ENCODE data around the gene SLC19A3.

DNA sequence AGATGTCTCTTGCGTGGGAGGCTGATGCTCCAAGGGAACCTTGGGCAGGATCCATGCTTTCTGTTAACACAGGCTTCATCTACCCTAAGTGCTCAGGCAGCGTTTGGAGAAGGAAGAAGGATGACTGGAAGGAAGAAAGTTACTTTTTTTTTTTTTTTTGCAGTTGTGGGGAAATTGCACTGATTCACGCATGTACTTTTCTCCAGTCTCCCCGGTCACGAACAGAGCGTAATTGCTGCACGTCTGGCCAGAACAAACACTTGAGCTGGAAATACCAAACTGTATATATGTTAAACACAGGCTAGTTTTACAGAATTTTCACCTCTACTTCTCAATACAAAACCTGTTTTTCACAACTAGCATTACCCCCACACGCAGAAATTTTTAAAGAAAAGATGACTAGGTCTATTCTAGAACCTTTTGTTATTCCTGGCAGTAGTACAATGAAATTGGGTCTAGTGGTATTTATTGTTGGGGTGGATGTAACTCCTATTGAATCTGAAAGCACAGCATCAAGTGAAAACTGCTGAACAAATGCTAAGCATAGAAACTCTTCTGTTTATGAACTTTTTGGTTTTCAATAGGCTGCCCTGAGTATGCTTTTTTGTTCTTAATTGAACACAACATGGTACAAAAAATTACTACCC, 60.5 kb downstream of the SLC19A3 start:
- TF ChIP-seq, protein P1, sequence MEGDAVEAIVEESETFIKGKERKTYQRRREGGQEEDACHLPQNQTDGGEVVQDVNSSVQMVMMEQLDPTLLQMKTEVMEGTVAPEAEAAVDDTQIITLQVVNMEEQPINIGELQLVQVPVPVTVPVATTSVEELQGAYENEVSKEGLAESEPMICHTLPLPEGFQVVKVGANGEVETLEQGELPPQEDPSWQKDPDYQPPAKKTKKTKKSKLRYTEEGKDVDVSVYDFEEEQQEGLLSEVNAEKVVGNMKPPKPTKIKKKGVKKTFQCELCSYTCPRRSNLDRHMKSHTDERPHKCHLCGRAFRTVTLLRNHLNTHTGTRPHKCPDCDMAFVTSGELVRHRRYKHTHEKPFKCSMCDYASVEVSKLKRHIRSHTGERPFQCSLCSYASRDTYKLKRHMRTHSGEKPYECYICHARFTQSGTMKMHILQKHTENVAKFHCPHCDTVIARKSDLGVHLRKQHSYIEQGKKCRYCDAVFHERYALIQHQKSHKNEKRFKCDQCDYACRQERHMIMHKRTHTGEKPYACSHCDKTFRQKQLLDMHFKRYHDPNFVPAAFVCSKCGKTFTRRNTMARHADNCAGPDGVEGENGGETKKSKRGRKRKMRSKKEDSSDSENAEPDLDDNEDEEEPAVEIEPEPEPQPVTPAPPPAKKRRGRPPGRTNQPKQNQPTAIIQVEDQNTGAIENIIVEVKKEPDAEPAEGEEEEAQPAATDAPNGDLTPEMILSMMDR (IDR thresholded peaks at IDR 0.05), result no peak
- TF ChIP-seq POLR2A (IDR thresholded peaks at IDR 0.05), result no peak
